ENCODE measurements around the gene KLHDC1. TPM values are rescaled to one million over a fixed set of nuclear protein-coding genes. Genes with fewer than 3 reads are reported as not detected.
"Not testable (repeated sequence)": the region's sequence is repeated elsewhere in the genome, so short reads cannot be mapped to it uniquely, and the experiment has no call there.

The KLHDC1 gene
- total RNA-seq, 1 donor from 2014 or later: 0.93 TPM

DNA sequence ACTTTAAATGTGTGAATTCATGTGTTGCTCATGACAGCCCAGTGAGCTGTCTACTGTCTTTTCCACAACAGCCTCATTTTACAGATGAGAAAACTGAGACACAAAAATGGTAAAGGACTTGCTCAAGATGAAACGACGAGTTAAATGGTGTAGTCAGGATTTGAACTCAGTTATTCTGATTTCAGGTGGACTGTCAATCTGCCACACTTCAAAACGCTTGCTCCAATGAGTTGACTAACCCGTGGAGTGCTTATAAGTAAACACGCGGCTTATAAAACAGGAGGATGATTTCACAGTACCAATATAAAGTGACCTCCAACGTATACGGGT is 4.3 kb upstream of the KLHDC1 start:
- H3K4me3 Mint-ChIP-seq: peak overlapping the region; percentile 91
- DNase-seq (ENCODE audit: low spot score): no peak
- intact Hi-C loops (cut with micrococcal nuclease): loop anchor here (1.0 to 5.0 kb wide), 9 partner anchors 54 to 624 kb away; partner anchors contain the start of genes DMAC2L, KLHDC2, L2HGDH and MGAT2
- peak overlapping the region; percentile 88 for H3K27ac Mint-ChIP-seq
- H3K9me3 Mint-ChIP-seq: no peaks in the 10 kb centered on the region
- peaks cover 5% of the 10 kb centered on the region for H3K36me3 Mint-ChIP-seq (ENCODE audit: low read depth)
- peaks cover 1% of the 10 kb centered on the region for H3K27me3 Mint-ChIP-seq (ENCODE audit: insufficient read depth)
- H3K4me1 Mint-ChIP-seq (ENCODE audit: low read depth): peaks cover 31% of the 10 kb centered on the region

DNA sequence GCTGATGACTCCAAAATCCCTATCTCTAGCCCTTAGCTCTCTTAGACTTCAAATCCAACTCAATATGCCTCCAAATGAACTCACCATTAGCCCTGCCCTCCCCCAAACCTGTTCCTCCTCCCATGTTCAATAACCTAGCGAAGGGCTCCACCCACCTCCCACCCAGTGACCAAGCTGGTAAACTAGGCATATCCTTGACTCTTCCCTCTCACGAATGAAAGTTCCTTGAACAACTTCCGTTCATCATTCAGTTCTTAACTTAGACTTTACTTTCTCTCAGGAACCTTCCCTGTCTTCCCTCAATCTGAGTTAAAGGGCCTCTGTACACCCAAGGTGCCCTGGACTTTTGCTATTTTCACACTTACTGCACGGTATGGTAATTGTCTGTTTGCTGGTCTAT is 1.9 kb upstream of the KLHDC1 start:
- H3K36me3 Mint-ChIP-seq (ENCODE audit: low read depth): peaks cover 5% of the 10 kb centered on the region
- H3K4me3 Mint-ChIP-seq: no peak overlapping the region
- no peak for DNase-seq (ENCODE audit: low spot score)
- H3K27me3 Mint-ChIP-seq (ENCODE audit: insufficient read depth): peaks cover 1% of the 10 kb centered on the region
- H3K27ac Mint-ChIP-seq: no peak overlapping the region
- H3K4me1 Mint-ChIP-seq (ENCODE audit: low read depth): peaks cover 31% of the 10 kb centered on the region
- intact Hi-C loops (cut with micrococcal nuclease): loop anchor here (10.0 kb wide), 1 partner anchor 974 kb away; the partner anchor contains the start of gene SAV1
- no peaks in the 10 kb centered on the region for H3K9me3 Mint-ChIP-seq

DNA sequence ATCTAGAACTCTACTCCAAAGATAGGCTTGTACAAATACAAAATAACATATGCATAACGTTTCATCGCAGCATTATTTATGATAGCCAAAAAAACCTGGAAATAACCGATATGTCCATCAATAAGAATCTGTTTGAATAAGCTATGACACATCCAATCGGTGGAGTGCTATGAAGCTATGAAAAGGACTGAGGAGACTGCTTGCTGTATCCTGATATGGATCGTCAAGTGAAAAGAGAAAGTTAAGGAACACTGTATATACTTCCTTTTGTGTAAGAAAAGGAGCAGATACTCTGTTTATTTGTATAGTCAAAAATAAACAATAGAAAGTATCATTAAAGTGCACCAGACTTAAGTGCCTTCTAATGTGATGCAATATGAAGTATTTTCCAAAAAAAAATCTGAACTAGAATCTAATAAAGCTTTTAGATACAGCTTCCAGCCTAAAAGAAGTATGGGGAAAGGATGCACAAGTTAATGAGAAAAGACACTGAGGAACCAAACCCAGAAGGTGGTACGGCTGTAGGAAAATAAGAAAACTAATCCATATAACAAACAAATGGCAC is 645 bp upstream of the KLHDC1 start:
- Mint-ChIP-seq H3K36me3 (ENCODE audit: low read depth) (peaks cover 2% of the 10 kb centered on the region), H3K27me3 (ENCODE audit: insufficient read depth) (peaks cover 1% of the 10 kb centered on the region), H3K27ac (peak overlapping the region; percentile 94), H3K4me3 (peak overlapping the region; percentile 87), H3K9me3 (no peaks in the 10 kb centered on the region), H3K4me1 (ENCODE audit: low read depth) (peaks cover 22% of the 10 kb centered on the region)
- no peak for DNase-seq (ENCODE audit: low spot score)
- intact Hi-C loops (cut with micrococcal nuclease): loop anchor here (10.0 kb wide), 1 partner anchor 973 kb away; the partner anchor contains the start of gene SAV1

DNA sequence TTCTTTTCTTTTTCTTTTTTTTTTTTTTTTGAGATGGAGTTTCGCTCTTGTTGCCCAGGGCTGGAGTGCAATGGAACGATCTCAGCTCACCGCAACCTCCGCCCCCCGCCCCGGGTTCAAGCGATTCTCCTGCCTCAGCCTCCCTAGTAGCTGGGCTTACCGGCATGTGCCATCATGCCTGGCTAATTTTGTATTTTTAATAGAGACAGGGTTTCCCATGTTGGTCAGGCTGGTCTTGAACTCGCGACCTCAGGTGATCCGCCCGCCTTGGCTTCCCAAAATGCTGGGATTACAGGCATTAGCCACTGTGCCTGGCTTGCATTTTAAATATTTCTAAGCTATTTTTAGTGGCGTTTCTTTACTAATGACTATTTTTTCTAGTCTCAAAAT is 810 bp downstream of the KLHDC1 start:
- H3K27ac Mint-ChIP-seq: peak overlapping the region; percentile 55
- not testable (repeated sequence) for DNase-seq (ENCODE audit: low spot score); H3K27me3 Mint-ChIP-seq (ENCODE audit: insufficient read depth); H3K9me3 Mint-ChIP-seq; H3K36me3 Mint-ChIP-seq (ENCODE audit: low read depth)
- intact Hi-C loops (cut with micrococcal nuclease): loop anchor here (1.0 to 10.0 kb wide), 2 partner anchors 74 to 971 kb away; partner anchors contain the start of gene SAV1
- peaks cover 13% of the 10 kb centered on the region for H3K4me1 Mint-ChIP-seq (ENCODE audit: low read depth)
- H3K4me3 Mint-ChIP-seq: peak overlapping the region; percentile 87

DNA sequence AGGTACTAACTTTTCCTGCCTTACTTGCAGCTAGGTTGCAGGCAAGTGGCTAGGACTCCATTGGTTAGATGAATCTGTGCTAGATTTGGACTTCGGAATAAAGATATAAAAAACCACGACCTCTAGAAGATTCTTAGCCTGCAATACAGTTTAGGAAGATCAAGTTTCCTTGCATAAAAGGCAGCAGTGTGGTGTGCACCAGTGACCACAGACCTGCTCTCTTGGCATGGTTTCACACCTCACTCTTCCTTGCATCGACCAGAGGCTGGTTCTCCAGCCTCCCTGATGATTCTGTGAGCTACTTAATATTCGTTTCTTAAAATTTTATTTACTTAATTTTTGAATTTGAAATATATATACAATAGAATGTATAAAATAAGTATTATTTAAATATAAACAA is 9.8 kb downstream of the KLHDC1 start:
- Mint-ChIP-seq H3K9me3 (no peaks in the 10 kb centered on the region), H3K27me3 (ENCODE audit: insufficient read depth) (no peaks in the 10 kb centered on the region), H3K27ac (no peak overlapping the region), H3K36me3 (ENCODE audit: low read depth) (peaks cover 4% of the 10 kb centered on the region), H3K4me3 (no peak overlapping the region), H3K4me1 (ENCODE audit: low read depth) (no peaks in the 10 kb centered on the region)
- intact Hi-C loops (cut with micrococcal nuclease): no loop called here
- no peak for DNase-seq (ENCODE audit: low spot score)

DNA sequence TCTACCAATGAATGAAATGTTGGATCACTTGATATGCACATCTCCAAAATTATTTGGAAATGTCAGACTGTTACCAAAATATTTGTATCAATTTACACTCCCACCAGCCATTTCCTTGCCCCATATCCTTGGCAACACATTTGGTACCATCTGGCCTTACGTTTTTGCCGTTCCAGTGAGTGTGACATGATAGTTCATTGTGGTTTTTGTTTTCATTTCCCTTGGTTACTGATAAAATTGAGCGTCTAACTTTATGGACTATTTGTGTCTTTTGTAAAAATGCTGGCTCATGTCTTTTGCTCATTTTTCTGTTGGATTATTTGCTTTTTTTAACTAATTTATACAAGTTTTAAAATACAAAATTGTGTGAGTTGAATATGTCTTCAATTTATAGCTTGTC is 11.0 kb downstream of the KLHDC1 start:
- DNase-seq (ENCODE audit: low spot score): no peak
- Mint-ChIP-seq H3K4me3 (no peak overlapping the region), H3K4me1 (ENCODE audit: low read depth) (no peaks in the 10 kb centered on the region), H3K27me3 (ENCODE audit: insufficient read depth) (no peaks in the 10 kb centered on the region), H3K36me3 (ENCODE audit: low read depth) (peaks cover 4% of the 10 kb centered on the region), H3K27ac (no peak overlapping the region), H3K9me3 (no peaks in the 10 kb centered on the region)
- intact Hi-C loops (cut with micrococcal nuclease): no loop called here

DNA sequence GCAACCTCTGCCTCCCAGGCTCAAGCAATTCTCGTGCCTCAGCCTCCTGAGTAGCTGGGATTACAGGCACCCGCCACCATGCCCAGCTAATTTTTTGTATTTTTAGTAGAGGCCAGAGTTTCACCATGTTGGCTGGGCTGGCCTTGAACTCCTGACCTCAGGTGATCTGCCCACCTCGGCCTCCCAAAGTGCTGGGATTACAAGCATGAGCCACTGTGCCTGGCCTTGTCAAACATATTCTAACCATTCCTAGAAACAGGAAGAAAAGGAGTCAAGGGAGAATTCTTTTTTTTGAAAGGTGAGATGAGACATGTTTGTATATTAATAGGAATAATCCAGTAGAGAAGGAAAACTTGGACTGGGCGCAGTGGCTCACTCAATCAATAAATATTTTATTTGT is 11.6 kb downstream of the KLHDC1 start:
- H3K4me3 Mint-ChIP-seq; H3K4me1 Mint-ChIP-seq (ENCODE audit: low read depth); H3K36me3 Mint-ChIP-seq (ENCODE audit: low read depth); DNase-seq (ENCODE audit: low spot score); H3K27ac Mint-ChIP-seq; H3K27me3 Mint-ChIP-seq (ENCODE audit: insufficient read depth); H3K9me3 Mint-ChIP-seq; intact Hi-C loops (cut with micrococcal nuclease): not testable (repeated sequence)

DNA sequence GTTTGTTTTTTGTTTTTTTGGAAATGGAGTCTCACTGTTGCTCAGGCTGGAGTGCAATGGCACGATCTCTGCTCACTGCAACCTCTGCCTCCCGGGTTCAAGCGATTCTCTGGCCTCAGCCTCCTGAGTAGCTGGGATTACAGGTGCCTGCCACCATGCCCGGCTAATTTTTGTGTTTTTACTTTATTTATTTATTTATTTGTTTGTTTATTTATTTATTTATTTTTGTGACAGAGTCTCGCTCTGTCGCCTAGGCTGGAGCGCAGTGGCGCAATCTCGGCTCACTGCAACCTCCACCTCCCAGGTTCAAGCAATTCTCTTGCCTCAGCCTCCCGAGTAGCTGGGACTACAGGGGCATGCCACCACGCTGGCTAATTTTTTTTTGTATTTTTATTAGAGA is 18.1 kb downstream of the KLHDC1 start:
- H3K9me3 Mint-ChIP-seq; H3K4me3 Mint-ChIP-seq; H3K27me3 Mint-ChIP-seq (ENCODE audit: insufficient read depth); H3K4me1 Mint-ChIP-seq (ENCODE audit: low read depth); H3K36me3 Mint-ChIP-seq (ENCODE audit: low read depth); DNase-seq (ENCODE audit: low spot score); H3K27ac Mint-ChIP-seq; intact Hi-C loops (cut with micrococcal nuclease): not testable (repeated sequence)

DNA sequence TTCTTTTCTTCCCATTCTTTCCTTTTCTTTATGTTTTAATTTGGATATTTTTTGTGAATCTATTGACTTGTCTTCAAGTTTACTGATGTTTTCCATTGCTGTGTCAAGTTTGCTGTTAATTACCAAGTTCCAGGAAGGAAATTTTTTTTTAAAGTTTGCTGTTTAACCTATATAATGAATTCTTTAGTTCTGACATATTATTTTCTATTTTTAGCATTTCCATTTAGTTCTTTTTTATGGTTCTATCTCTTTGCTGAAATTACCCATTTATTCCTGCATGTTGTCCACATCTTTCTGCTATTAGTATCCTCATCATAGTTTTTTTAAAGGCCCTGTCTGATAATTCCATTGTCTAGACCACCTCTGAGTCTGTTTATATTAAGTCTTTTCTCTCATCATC is 27.8 kb downstream of the KLHDC1 start:
- Mint-ChIP-seq H3K4me1 (ENCODE audit: low read depth) (no peaks in the 10 kb centered on the region), H3K36me3 (ENCODE audit: low read depth) (peaks cover 5% of the 10 kb centered on the region), H3K4me3 (no peak overlapping the region), H3K9me3 (peaks cover 25% of the 10 kb centered on the region), H3K27me3 (ENCODE audit: insufficient read depth) (no peaks in the 10 kb centered on the region), H3K27ac (no peak overlapping the region)
- intact Hi-C loops (cut with micrococcal nuclease): no loop called here
- DNase-seq (ENCODE audit: low spot score): no peak

DNA sequence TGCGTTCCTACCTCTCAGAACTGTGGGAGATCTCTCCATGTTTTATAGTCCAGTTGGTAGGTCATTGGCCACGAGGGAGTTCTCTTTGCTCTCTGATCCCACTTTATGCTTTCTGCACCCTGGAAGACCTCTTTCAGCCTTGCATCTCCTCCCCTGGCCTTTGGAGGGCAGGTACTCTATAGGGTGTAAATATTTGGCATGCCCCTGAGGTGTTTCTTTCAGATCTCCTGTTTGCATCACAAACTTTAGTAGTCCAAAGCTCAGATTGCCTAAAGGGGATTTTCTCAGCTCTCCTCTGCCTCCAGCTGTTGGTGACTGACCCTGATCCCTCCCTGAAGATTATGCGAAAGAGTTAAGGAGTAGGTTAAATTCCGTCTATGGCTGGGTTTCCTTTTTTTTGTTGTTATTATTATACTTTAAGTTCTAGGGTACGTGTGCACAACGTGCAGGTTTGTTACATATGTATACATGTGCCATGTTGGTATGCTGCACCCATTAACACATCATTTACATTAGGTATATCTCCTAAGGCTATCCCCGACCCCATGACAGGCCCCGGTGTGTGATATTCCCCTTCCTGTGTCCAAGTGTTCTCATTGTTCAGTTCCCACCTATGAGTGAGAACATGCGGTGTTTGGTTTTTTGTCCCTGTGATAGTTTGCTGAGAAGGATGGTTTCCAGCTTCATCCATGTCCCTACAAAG is 29.0 kb downstream of the KLHDC1 start:
- H3K9me3 Mint-ChIP-seq: peaks cover 25% of the 10 kb centered on the region
- intact Hi-C loops (cut with micrococcal nuclease); H3K4me1 Mint-ChIP-seq (ENCODE audit: low read depth); H3K27me3 Mint-ChIP-seq (ENCODE audit: insufficient read depth); H3K4me3 Mint-ChIP-seq; DNase-seq (ENCODE audit: low spot score); H3K36me3 Mint-ChIP-seq (ENCODE audit: low read depth); H3K27ac Mint-ChIP-seq: not testable (repeated sequence)

DNA sequence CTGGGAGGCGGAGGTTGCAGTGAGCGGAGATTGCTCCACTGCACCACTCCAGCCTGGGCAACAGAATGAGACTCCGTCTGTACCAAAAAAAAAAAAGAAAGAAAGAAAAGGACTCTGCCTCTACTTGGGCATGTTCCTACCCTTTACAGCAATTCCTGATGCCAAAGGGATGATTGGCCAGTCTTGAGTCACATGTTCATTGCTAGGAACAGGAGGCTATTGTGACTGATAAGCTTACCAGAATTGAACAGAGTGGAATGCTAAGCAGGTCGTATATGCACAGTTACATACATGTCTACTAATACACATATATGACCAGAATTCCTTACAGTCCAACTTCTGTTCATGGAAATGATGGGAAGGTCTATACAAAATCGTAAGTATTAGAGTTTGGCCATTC is 34.3 kb downstream of the KLHDC1 start:
- DNase-seq (ENCODE audit: low spot score): no peak
- Mint-ChIP-seq H3K4me1 (ENCODE audit: low read depth) (no peaks in the 10 kb centered on the region), H3K27me3 (ENCODE audit: insufficient read depth) (no peaks in the 10 kb centered on the region), H3K27ac (no peak overlapping the region), H3K4me3 (no peak overlapping the region), H3K36me3 (ENCODE audit: low read depth) (no peaks in the 10 kb centered on the region), H3K9me3 (peaks cover 4% of the 10 kb centered on the region)
- intact Hi-C loops (cut with micrococcal nuclease): no loop called here

DNA sequence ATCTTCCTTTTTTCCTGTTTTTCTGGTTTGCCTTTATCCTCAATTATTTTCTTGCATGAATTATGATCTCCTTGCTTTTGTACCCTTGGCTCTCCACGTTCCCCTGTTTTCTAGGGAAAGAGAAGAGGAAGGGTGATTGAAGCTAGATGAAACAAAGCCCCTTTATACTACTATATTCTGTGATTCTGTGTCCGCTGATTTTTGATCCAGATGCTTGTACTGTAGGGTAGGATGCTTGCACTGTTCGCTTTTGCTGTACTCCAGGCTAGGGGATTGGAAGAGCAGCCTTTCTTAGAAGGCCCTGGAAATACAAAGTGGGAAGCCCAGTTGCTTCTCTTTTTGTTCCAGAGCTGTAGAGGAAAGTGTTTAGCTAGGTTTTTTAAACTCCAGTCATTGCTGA is 40.0 kb downstream of the KLHDC1 start:
- peaks cover 1% of the 10 kb centered on the region for H3K27me3 Mint-ChIP-seq (ENCODE audit: insufficient read depth)
- intact Hi-C loops (cut with micrococcal nuclease): no loop called here
- no peak for DNase-seq (ENCODE audit: low spot score)
- peaks cover 3% of the 10 kb centered on the region for H3K36me3 Mint-ChIP-seq (ENCODE audit: low read depth)
- H3K27ac Mint-ChIP-seq: no peak overlapping the region
- no peaks in the 10 kb centered on the region for H3K9me3 Mint-ChIP-seq
- no peaks in the 10 kb centered on the region for H3K4me1 Mint-ChIP-seq (ENCODE audit: low read depth)
- H3K4me3 Mint-ChIP-seq: no peak overlapping the region

DNA sequence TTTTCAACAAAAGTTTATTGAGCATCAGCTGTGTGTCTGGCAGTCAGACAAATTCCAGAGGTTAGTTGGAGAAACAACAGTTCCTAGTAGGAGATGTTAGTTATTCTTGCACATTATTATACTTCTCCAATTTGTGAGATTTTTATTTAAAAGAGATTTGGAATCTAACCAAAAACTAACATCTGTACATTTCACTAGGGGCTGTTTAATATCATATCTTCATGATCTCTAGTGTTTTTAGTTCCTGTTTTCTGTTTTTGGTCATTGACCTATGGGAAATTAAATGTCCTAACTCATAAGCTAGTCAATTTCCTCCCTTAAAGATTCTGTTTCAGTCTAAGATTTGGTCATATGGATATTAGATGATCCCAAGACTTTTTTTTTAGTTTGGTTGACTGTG is 40.9 kb downstream of the KLHDC1 start:
- no peak overlapping the region for H3K4me3 Mint-ChIP-seq
- H3K27me3 Mint-ChIP-seq (ENCODE audit: insufficient read depth): peaks cover 1% of the 10 kb centered on the region
- H3K4me1 Mint-ChIP-seq (ENCODE audit: low read depth): no peaks in the 10 kb centered on the region
- intact Hi-C loops (cut with micrococcal nuclease): no loop called here
- no peak overlapping the region for H3K27ac Mint-ChIP-seq
- peaks cover 3% of the 10 kb centered on the region for H3K36me3 Mint-ChIP-seq (ENCODE audit: low read depth)
- no peak for DNase-seq (ENCODE audit: low spot score)
- no peaks in the 10 kb centered on the region for H3K9me3 Mint-ChIP-seq

Measured in activated T-helper 1 cell treated with anti-CD3 and anti-CD28 coated beads, Interleukin-12 subunit alpha, Interleukin-12 subunit beta, Interleukin-2, Interleukin-4 antibody, amounts not matched to agents 30 ng/mL and 10 ng/mL and 1 ng/mL, durations not matched to agents 14 hours and 24 hours and 36 hours (primary cell).